NB4 (cell line): Measurements from ENCODE around the gene PDZD2.

Experiments
- MYC ChIP-seq: IDR thresholded peaks from 2 replicates; pipeline ENCODE4 v1.6.1; 2011; ENCODE audit warnings: low read depth, low read length
- POLR2A ChIP-seq: IDR thresholded peaks from 2 replicates; pipeline ENCODE4 v1.6.1; 2011; ENCODE audit warnings: mild to moderate bottlenecking; ENCODE audit not compliant: insufficient read length; ENCODE audit errors: extremely low read depth
- TF ChIP-seq, protein P1 (sequence below): IDR thresholded peaks from one replicate; pipeline ENCODE4 v1.5.1; 2012; ENCODE audit warnings: low read depth, low read length

DNA sequence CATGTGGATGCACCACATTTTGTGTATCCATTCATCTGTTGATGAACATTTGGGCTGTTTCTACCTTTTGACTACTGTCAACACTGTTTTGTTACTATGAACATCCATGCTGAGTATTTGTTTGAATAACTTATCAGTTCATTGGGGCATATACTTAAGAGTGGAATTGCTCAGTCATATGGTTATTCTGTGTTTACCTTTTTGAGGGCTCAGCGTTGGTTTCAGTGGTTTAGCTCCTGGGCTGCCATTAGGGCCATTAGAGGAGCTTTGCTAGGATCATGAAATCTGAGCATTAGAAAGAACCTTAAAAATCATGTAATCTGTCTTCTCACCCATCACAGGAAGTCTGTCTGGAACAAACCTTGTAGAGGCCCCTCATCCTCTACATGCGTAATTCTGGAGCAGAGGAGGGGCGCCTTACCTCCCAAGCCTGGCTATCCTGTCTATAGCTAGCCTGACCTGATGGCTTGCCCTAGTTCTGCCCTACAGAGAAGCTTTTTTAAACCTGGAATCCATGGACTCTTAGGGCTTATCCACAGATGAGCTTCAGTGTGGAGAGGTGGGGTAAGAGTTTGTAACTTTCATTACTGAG, 92.9 kb downstream of the PDZD2 start:
- TF ChIP-seq POLR2A (no peak), MYC (no peak)
- TF ChIP-seq, protein P1, sequence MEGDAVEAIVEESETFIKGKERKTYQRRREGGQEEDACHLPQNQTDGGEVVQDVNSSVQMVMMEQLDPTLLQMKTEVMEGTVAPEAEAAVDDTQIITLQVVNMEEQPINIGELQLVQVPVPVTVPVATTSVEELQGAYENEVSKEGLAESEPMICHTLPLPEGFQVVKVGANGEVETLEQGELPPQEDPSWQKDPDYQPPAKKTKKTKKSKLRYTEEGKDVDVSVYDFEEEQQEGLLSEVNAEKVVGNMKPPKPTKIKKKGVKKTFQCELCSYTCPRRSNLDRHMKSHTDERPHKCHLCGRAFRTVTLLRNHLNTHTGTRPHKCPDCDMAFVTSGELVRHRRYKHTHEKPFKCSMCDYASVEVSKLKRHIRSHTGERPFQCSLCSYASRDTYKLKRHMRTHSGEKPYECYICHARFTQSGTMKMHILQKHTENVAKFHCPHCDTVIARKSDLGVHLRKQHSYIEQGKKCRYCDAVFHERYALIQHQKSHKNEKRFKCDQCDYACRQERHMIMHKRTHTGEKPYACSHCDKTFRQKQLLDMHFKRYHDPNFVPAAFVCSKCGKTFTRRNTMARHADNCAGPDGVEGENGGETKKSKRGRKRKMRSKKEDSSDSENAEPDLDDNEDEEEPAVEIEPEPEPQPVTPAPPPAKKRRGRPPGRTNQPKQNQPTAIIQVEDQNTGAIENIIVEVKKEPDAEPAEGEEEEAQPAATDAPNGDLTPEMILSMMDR = no peak
